WTC11 (cell line): ENCODE data around the gene SPATA25. TPM values are rescaled to one million over a fixed set of nuclear protein-coding genes. Genes with fewer than 3 reads are reported as not detected.

Experiments
- ATAC-seq: fragments of 200-7000 bp; cut with Tn5 transposase; 2 replicates; pipeline ENCODE4 v1.10.0; 2021; ENCODE audit warnings: mild to moderate bottlenecking, moderate library complexity
- CTCF ChIA-PET: fragments of 300-600 bp; sonication (Branson Sonifier 250); formaldehyde crosslinking; loops from one replicate; lab custom pipeline; 2021; ENCODE audit warnings: antibody characterized with exemption; lab: Charles Lee
- POLR2A ChIA-PET: fragments of 350-600 bp; sonication (Branson Sonifier 250); formaldehyde crosslinking; loops from one replicate; lab custom pipeline; 2021; ENCODE audit warnings: antibody characterized with exemption; lab: Charles Lee
- DNase-seq: peaks from one replicate; pipeline ENCODE4 v3.0.0; 2021; ENCODE audit warnings: low spot score
- H3K27ac Mint-ChIP-seq: 2 replicates; pipeline ENCODE4 v1.8.0; 2021; ENCODE audit warnings: mixed read lengths
- H3K27me3 Mint-ChIP-seq: 2 replicates; pipeline ENCODE4 v1.8.0; 2021; ENCODE audit warnings: low read depth, mild to moderate bottlenecking, moderate library complexity, mixed read lengths
- H3K36me3 Mint-ChIP-seq: 2 replicates; pipeline ENCODE4 v1.8.0; 2021; ENCODE audit warnings: mixed read lengths
- H3K4me1 Mint-ChIP-seq: 2 replicates; pipeline ENCODE4 v1.8.0; 2022; ENCODE audit warnings: mixed read lengths
- H3K4me3 Mint-ChIP-seq: 2 replicates; pipeline ENCODE4 v1.8.0; 2021; ENCODE audit warnings: mild to moderate bottlenecking, moderate library complexity, mixed read lengths
- H3K9me3 Mint-ChIP-seq: 2 replicates; pipeline ENCODE4 v1.8.0; 2021; ENCODE audit warnings: mixed read lengths
- ATF1 ChIP-seq: sonication (generic); formaldehyde crosslinking; IDR thresholded peaks from 2 replicates; pipeline ENCODE4 v1.8.1; 2023; ENCODE audit warnings: mild to moderate bottlenecking, moderate library complexity, missing genetic modification reagents
- CDX4 ChIP-seq: fragments of 250-450 bp; sonication (Bioruptor Pico); IDR thresholded peaks from 2 replicates; pipeline ENCODE4 v1.9.0; 2021; ENCODE audit warnings: moderate library complexity, mild to moderate bottlenecking, inconsistent platforms, borderline replicate concordance
- CREM ChIP-seq: sonication (generic); formaldehyde crosslinking; IDR thresholded peaks from 2 replicates; pipeline ENCODE4 v1.8.1; 2022; ENCODE audit warnings: mild to moderate bottlenecking, missing genetic modification reagents, moderate library complexity
- FOXJ3 ChIP-seq: sonication (generic); formaldehyde crosslinking; IDR thresholded peaks from 2 replicates; pipeline ENCODE4 v1.9.0; 2021; ENCODE audit warnings: missing genetic modification reagents, mild to moderate bottlenecking, borderline replicate concordance
- JUN ChIP-seq: sonication (generic); formaldehyde crosslinking; IDR thresholded peaks from 2 replicates; pipeline ENCODE4 v1.8.0; 2023; ENCODE audit warnings: mild to moderate bottlenecking, missing genetic modification reagents
- NR3C1 ChIP-seq: sonication (generic); formaldehyde crosslinking; conservative IDR thresholded peaks from 2 replicates; pipeline ENCODE4 v1.8.1; 2023; ENCODE audit warnings: low read depth, mild to moderate bottlenecking, missing genetic modification reagents
- USF2 ChIP-seq: sonication (generic); formaldehyde crosslinking; IDR thresholded peaks from 2 replicates; pipeline ENCODE4 v1.8.1; 2023; ENCODE audit warnings: mild to moderate bottlenecking, missing genetic modification reagents, moderate library complexity
- ZNF219 ChIP-seq: sonication (generic); formaldehyde crosslinking; IDR thresholded peaks from 2 replicates; pipeline ENCODE4 v1.8.0; 2023; ENCODE audit warnings: missing genetic modification reagents, mild to moderate bottlenecking, borderline replicate concordance
- total RNA-seq: library from RNA; stranded (reverse); gene quantifications from 3 replicates; pipeline ENCODE4 v1.2.3, GENCODE V29; 2021
- TF ChIP-seq, protein P1 (sequence below): fragments of 250-450 bp; sonication (Bioruptor Pico); conservative IDR thresholded peaks from 2 replicates; pipeline ENCODE4 v1.9.0; 2021; ENCODE audit warnings: mild to moderate bottlenecking
- TF ChIP-seq, protein P2 (sequence below): sonication (generic); formaldehyde crosslinking; IDR thresholded peaks from 2 replicates; pipeline ENCODE4 v1.8.1; 2022; ENCODE audit warnings: low read depth, missing genetic modification reagents, borderline replicate concordance
- TF ChIP-seq, protein P3 (sequence below): fragments of 250-450 bp; sonication (Bioruptor Pico); IDR thresholded peaks from 2 replicates; pipeline ENCODE4 v1.9.0; 2021; ENCODE audit warnings: mild to moderate bottlenecking, borderline replicate concordance
- TF ChIP-seq, protein P4 (sequence below): sonication (generic); formaldehyde crosslinking; IDR thresholded peaks from 2 replicates; pipeline ENCODE4 v1.8.0; 2023; ENCODE audit warnings: mild to moderate bottlenecking, missing genetic modification reagents

SPATA25 gene
- total RNA-seq, 1 experiment from 2014 or later, result 3.7 TPM

GRCh38 chr20:45872626-45873025 lies 14.8 kb downstream of the SPATA25 start:
- CTCF ChIA-PET, result interaction anchor here (0.5 to 1.8 kb wide), 5 partner anchors 9 to 327 kb away, joined by 3 to 9 read pairs (median 3); no protein-coding TSS in a partner anchor
- no peak for ATAC-seq
- Mint-ChIP-seq H3K27me3 (no peaks in the 10 kb centered on the region), H3K9me3 (peaks cover 4% of the 10 kb centered on the region; the same call in 1 of the 2 replicates), H3K36me3 (peaks cover 5% of the 10 kb centered on the region; the same call in 1 of the 2 replicates), H3K4me3 (no peak overlapping the region), H3K4me1 (no peaks in the 10 kb centered on the region), H3K27ac (peak overlapping the region; percentile 10; the same call in 1 of the 2 replicates)
- POLR2A ChIA-PET, result no interaction called here
- TF ChIP-seq USF2 (CRISPR knock-in tag) (no peak), CREM (CRISPR knock-in tag) (no peak), JUN (CRISPR knock-in tag) (no peak), FOXJ3 (CRISPR knock-in tag) (no peak)
- TF ChIP-seq, protein P1, sequence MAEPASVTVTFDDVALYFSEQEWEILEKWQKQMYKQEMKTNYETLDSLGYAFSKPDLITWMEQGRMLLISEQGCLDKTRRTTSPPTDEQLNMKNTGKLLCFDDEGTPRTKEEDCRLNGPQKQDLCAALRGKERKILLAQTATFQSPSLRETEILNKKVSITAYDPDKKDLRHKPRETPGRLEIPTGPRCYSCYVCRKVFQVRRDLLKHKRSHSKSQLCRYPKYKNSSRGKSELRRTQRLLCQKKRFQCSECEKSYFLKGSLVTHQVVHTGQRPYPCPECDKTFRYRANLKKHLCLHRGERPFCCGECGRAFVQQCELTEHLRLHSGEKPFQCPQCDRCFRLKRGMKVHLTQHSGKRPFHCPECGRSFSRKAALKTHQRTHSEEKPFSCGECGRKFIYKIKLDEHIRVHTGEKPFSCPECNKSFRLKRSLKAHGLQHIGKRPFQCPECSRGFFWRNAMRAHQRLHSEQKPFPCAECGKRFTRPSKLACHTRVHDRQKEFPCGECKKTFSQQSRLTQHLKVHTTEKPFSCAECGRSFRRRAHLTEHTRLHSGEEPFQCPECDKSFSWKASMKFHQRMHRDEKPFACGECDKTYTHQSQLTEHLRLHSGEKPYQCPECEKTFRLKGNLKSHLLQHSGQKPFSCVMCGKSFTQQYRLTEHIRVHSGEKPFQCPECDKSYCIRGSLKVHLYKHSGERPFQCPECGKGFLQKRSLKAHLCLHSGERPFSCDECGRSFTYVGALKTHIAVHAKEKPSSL, result no peak
- TF ChIP-seq, protein P2, sequence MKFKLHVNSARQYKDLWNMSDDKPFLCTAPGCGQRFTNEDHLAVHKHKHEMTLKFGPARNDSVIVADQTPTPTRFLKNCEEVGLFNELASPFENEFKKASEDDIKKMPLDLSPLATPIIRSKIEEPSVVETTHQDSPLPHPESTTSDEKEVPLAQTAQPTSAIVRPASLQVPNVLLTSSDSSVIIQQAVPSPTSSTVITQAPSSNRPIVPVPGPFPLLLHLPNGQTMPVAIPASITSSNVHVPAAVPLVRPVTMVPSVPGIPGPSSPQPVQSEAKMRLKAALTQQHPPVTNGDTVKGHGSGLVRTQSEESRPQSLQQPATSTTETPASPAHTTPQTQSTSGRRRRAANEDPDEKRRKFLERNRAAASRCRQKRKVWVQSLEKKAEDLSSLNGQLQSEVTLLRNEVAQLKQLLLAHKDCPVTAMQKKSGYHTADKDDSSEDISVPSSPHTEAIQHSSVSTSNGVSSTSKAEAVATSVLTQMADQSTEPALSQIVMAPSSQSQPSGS (CRISPR knock-in tag), result no peak
- DNase-seq, result no peak

DNA sequence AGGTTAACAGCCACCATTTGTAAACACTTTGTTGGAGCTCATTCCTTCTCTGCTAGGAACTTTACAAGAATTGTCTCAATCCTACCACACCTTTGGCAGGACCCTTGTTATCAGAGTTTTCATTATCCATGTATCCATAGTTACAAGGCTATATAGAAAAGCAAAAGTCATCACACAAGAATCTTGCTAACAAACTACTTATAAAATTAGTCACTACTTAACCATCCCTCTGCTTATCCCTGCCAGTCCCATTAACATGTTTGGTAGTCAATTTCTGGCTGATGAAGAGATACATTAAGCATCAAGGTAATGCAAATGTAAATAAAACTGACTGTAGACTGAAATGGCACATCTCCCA lies 19.6 kb downstream of the SPATA25 start:
- no peaks in the 10 kb centered on the region for H3K9me3 Mint-ChIP-seq
- H3K27ac Mint-ChIP-seq, result no peak overlapping the region
- POLR2A ChIA-PET, result no interaction called here
- no peak for DNase-seq
- no peaks in the 10 kb centered on the region for H3K4me1 Mint-ChIP-seq
- CTCF ChIA-PET, result interaction anchor here (1.7 kb wide), 1 partner anchor 22 kb away, joined by 4 read pairs; no protein-coding TSS in a partner anchor
- no peaks in the 10 kb centered on the region for H3K36me3 Mint-ChIP-seq
- no peak for ATAC-seq
- no peaks in the 10 kb centered on the region for H3K27me3 Mint-ChIP-seq
- H3K4me3 Mint-ChIP-seq, result no peak overlapping the region
- TF ChIP-seq USF2 (CRISPR knock-in tag) (no peak), CDX4 (CRISPR knock-in tag) (no peak), NR3C1 (CRISPR knock-in tag) (no peak), ZNF219 (CRISPR knock-in tag) (no peak), ATF1 (CRISPR knock-in tag) (no peak)
- TF ChIP-seq, protein P3, sequence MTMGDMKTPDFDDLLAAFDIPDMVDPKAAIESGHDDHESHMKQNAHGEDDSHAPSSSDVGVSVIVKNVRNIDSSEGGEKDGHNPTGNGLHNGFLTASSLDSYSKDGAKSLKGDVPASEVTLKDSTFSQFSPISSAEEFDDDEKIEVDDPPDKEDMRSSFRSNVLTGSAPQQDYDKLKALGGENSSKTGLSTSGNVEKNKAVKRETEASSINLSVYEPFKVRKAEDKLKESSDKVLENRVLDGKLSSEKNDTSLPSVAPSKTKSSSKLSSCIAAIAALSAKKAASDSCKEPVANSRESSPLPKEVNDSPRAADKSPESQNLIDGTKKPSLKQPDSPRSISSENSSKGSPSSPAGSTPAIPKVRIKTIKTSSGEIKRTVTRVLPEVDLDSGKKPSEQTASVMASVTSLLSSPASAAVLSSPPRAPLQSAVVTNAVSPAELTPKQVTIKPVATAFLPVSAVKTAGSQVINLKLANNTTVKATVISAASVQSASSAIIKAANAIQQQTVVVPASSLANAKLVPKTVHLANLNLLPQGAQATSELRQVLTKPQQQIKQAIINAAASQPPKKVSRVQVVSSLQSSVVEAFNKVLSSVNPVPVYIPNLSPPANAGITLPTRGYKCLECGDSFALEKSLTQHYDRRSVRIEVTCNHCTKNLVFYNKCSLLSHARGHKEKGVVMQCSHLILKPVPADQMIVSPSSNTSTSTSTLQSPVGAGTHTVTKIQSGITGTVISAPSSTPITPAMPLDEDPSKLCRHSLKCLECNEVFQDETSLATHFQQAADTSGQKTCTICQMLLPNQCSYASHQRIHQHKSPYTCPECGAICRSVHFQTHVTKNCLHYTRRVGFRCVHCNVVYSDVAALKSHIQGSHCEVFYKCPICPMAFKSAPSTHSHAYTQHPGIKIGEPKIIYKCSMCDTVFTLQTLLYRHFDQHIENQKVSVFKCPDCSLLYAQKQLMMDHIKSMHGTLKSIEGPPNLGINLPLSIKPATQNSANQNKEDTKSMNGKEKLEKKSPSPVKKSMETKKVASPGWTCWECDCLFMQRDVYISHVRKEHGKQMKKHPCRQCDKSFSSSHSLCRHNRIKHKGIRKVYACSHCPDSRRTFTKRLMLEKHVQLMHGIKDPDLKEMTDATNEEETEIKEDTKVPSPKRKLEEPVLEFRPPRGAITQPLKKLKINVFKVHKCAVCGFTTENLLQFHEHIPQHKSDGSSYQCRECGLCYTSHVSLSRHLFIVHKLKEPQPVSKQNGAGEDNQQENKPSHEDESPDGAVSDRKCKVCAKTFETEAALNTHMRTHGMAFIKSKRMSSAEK (CRISPR knock-in tag), result no peak
- TF ChIP-seq, protein P1, result no peak
- TF ChIP-seq, protein P4, sequence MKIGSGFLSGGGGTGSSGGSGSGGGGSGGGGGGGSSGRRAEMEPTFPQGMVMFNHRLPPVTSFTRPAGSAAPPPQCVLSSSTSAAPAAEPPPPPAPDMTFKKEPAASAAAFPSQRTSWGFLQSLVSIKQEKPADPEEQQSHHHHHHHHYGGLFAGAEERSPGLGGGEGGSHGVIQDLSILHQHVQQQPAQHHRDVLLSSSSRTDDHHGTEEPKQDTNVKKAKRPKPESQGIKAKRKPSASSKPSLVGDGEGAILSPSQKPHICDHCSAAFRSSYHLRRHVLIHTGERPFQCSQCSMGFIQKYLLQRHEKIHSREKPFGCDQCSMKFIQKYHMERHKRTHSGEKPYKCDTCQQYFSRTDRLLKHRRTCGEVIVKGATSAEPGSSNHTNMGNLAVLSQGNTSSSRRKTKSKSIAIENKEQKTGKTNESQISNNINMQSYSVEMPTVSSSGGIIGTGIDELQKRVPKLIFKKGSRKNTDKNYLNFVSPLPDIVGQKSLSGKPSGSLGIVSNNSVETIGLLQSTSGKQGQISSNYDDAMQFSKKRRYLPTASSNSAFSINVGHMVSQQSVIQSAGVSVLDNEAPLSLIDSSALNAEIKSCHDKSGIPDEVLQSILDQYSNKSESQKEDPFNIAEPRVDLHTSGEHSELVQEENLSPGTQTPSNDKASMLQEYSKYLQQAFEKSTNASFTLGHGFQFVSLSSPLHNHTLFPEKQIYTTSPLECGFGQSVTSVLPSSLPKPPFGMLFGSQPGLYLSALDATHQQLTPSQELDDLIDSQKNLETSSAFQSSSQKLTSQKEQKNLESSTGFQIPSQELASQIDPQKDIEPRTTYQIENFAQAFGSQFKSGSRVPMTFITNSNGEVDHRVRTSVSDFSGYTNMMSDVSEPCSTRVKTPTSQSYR (CRISPR knock-in tag), result no peak
